Measurements from ENCODE around the gene PCDHGC5. TPM values are rescaled to one million over a fixed set of nuclear protein-coding genes. Genes with fewer than 3 reads are reported as not detected.

Gene PCDHGC5
- total RNA-seq, 2 donors from 2014 or later: 0.32 to 0.64 TPM

DNA sequence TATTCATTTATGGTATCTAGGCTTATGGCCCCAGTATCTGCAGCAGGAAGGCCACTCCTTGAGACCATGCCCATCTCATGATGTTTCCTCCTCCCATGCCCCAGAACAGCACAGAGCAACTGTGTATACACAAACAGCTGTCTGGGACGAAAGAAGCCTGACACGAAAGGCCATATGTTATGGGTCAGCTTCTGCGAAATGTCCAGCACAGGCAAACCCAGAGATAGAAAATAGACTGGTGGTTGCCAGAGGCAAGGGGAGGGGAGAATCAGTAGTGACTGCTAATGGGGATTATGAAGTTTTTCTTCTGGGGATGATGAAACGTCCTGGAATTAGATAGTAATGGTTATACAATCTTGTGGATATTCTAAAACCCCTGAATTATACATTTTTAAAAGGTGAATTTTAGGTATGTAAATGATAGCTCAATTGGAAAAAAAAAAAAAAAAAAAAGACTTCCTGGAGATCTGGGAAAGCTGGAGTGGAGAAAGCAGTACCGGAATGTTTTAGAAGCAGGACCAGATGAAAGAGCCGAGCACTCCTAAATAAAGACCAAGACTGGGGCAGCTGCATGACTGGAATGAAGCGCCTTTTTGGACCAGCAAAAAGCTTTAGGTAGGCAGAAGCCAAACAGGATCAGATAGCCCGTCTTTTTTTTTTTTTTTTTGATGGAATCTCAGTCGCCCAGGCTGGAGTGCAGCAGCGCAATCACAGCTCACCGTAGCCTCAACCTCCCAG is 29.2 kb downstream of the PCDHGC5 start:
- H3K4me3 ChIP-seq: no peak overlapping the region
- H3K27ac ChIP-seq: peak overlapping the region; percentile 35
- no peaks in the 10 kb centered on the region for H3K9me3 ChIP-seq
- DNase-seq: no peak
- intact Hi-C loops (cut with DNase I): loop anchor here (5.0 kb wide), 1 partner anchor 41 kb away; the partner anchor contains the start of gene PCDHGC3
- no peaks in the 10 kb centered on the region for H3K36me3 ChIP-seq
- no peaks in the 10 kb centered on the region for H3K27me3 ChIP-seq
- TF ChIP-seq, protein P1, sequence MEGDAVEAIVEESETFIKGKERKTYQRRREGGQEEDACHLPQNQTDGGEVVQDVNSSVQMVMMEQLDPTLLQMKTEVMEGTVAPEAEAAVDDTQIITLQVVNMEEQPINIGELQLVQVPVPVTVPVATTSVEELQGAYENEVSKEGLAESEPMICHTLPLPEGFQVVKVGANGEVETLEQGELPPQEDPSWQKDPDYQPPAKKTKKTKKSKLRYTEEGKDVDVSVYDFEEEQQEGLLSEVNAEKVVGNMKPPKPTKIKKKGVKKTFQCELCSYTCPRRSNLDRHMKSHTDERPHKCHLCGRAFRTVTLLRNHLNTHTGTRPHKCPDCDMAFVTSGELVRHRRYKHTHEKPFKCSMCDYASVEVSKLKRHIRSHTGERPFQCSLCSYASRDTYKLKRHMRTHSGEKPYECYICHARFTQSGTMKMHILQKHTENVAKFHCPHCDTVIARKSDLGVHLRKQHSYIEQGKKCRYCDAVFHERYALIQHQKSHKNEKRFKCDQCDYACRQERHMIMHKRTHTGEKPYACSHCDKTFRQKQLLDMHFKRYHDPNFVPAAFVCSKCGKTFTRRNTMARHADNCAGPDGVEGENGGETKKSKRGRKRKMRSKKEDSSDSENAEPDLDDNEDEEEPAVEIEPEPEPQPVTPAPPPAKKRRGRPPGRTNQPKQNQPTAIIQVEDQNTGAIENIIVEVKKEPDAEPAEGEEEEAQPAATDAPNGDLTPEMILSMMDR (IDR thresholded peaks at IDR 0.05): no peak
- H3K4me1 ChIP-seq: peaks cover 15% of the 10 kb centered on the region
- H3K9ac ChIP-seq (ENCODE audit: low read depth in 2 of 2, low read length in 2 of 2): no peak overlapping the region

DNA sequence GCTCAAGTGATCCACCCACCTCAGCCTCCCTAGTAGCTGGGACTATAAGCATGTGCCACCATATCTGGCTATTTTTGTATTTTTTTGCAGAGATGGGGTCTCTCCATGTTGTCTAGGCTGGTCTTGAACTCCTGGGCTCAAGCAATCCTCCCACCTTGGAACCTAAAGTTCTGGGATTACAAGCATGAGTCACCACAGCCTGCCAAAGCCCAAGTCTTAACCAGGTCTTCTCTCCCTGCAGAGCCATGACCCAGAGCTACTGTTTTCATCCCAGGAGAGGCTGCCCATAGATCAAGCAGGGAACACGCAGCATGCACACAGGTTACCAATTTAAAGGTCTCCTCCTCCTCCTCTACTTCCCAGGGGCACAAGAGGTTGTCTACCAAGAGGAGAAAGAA is 29.7 kb downstream of the PCDHGC5 start:
- Histone ChIP-seq H3K9ac (ENCODE audit: low read depth in 2 of 2, low read length in 2 of 2) (no peak overlapping the region), H3K27me3 (no peaks in the 10 kb centered on the region), H3K36me3 (no peaks in the 10 kb centered on the region), H3K27ac (no peak overlapping the region), H3K9me3 (no peaks in the 10 kb centered on the region), H3K4me3 (no peak overlapping the region), H3K4me1 (peaks cover 15% of the 10 kb centered on the region)
- TF ChIP-seq, protein P1 (IDR thresholded peaks at IDR 0.05): no peak
- intact Hi-C loops (cut with DNase I): loop anchor here (5.0 kb wide), 1 partner anchor 41 kb away; the partner anchor contains the start of gene PCDHGC3
- no peak for DNase-seq

DNA sequence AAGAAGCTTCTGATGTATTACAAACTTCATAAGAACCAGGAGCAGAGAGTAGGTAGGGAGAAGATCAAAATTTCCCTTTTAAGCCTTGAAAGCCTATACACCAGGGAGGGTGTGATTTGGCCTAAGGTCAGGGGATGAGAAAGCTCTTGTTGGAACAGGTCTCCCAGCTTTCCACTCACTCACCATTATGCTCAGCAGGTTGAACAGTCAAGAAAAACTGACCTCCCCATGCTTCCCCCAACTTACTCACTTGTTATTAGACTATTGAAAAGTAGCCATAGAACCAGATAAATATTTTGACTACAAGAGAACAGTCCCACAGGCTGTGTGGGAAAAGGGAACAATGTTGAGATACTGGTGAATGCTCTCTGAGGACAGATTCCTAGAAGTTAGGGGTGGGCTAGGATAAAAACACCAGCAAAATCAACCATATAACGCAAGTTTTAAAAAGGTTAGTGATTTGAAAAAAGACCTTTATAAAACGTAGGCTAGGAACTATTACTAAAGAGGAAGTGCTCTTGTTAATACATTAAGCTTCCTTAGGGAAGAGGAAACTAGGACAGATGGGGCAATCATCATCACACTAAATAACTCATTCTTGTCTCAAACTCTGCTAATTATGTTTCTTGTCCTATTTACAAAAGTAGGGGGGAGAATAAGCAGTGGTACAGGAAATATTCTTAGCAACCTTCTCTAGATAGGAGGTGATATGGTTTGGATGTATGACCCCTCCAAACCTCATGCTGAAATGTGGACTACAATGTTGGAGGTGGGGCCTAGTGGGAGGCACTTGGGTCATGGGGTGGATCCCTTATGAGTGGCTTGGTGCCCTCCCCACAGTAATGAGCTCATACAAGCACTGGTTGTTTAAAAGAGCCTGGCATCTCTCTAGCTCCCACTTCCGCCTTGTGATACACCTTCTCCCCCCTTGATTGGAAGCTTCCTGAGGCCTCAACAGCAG is 31.0 kb downstream of the PCDHGC5 start:
- Histone ChIP-seq H3K4me1 (peaks cover 8% of the 10 kb centered on the region), H3K9me3 (no peaks in the 10 kb centered on the region), H3K36me3 (peaks cover 6% of the 10 kb centered on the region), H3K4me3 (no peak overlapping the region), H3K27ac (peak overlapping the region; percentile 83), H3K9ac (ENCODE audit: low read depth in 2 of 2, low read length in 2 of 2) (no peak overlapping the region), H3K27me3 (no peaks in the 10 kb centered on the region)
- TF ChIP-seq, protein P1 (IDR thresholded peaks at IDR 0.05): no peak
- no peak for DNase-seq
- intact Hi-C loops (cut with DNase I): loop anchor here (5.0 to 10.0 kb wide), 2 partner anchors 43 to 105 kb away; partner anchors contain the start of genes PCDHGA10, PCDHGB7 and PCDHGC3

DNA sequence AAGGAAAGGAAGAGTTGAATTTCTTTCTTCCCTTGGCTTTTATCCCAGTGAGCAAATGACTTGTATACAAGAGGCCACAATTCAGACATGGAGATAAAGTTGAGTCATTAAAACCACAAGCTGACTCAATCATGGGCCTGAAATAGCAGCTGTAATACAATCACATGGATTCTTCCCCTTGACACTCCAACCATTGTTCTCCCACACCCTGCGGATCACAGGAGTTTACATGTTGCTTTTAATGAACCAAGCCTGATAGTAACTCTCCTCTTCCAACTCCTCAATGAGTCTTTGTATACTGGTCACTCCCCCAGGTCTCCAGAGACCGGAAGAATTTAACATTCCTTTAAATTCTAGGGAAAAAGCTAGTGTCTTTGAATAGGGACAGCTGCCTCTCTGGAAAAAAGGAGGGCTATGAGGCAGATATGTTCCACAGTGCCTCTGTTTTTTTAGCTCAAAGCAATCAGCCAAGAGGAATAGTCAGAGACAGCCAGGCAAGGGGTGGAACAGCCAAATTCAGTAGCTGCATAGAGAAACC is 32.4 kb downstream of the PCDHGC5 start:
- intact Hi-C loops (cut with DNase I): loop anchor here (10.0 kb wide), 1 partner anchor 107 kb away; the partner anchor contains the start of genes PCDHGA10 and PCDHGB7
- peaks cover 11% of the 10 kb centered on the region for H3K4me1 ChIP-seq

More for the DNA sequence above, 32.4 kb downstream of the PCDHGC5 start:
- DNase-seq: peak; percentile 53
- Histone ChIP-seq H3K27ac (peak overlapping the region; percentile 83), H3K27me3 (no peaks in the 10 kb centered on the region), H3K36me3 (peaks cover 6% of the 10 kb centered on the region), H3K4me3 (no peak overlapping the region), H3K9me3 (no peaks in the 10 kb centered on the region), H3K9ac (ENCODE audit: low read depth in 2 of 2, low read length in 2 of 2) (peak overlapping the region in 1 of 2 donors; percentile 30)
- TF ChIP-seq, protein P1 (IDR thresholded peaks at IDR 0.05): no peak

Measured in colonic mucosa (tissue), 4 donors.